Neuron (in vitro differentiated cells): ENCODE results near the gene LENEP.

Experiments
- H2AFZ ChIP-seq: one replicate; pipeline ENCODE4 v1.6.1; 2013; ENCODE audit warnings: low read depth, mild to moderate bottlenecking, inconsistent platforms, low read length, moderate library complexity
- H3K27me3 ChIP-seq: one replicate; pipeline ENCODE4 v1.6.1; 2013; ENCODE audit warnings: low read length; ENCODE audit not compliant: insufficient read depth
- H3K36me3 ChIP-seq: one replicate; pipeline ENCODE4 v1.6.1; 2013; ENCODE audit warnings: low read length; ENCODE audit not compliant: insufficient read depth
- H3K4me1 ChIP-seq: one replicate; pipeline ENCODE4 v1.6.1; 2013; ENCODE audit warnings: low read length; ENCODE audit not compliant: insufficient read depth
- H3K4me3 ChIP-seq: 2 replicates; pipeline ENCODE4 v1.5.1; 2013; ENCODE audit warnings: mild to moderate bottlenecking, low read length, moderate library complexity
- H3K9me3 ChIP-seq: one replicate; pipeline ENCODE4 v1.6.1; 2013; ENCODE audit warnings: low read length

The LENEP gene

DNA sequence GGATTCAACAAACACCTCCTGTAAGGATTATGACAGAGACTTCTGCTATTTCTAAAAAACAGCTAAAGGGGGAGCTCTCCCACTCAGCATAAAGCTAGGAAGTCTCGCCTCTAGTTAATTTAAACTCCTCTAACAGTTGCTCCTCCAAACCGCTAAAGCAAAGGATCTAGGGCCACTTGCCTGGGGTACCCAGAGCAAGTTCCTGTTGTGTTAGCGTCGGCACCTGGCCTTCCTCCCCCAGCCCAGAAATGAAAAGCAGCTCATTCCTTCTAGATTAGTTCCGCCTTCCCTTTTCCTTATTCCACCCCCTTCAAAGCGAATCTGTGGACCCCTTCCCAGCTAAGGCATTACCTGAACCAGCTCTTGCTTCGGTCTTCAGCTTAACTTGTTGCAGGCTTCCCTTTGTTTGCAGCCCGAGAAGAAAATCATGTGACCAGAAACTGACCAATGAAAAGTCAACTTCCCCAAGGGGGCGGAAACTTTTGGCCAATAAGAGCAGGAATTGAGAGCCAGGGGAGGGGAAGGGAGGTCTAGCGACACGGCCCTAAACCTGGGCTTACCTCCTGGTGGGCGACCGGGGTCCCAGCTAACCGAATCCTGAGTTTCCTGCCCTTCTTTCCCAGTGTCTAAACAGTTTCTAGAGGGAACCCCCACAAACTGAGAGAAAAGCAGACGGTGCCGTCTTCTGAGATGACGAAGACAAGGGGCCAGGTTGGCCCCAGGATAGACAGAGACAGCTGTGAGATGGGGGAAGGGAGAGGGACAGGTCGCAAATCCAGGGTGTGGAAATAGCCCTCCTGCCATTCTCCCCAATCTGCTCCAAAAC, 37.5 kb upstream of the LENEP start, which contains the start of gene PBXIP1:
PBXIP1 (minus strand) TSS at position 382 of the 826 bp plus-strand sequence. CDS start 2,378 bp downstream, outside the sequence.
- H2AFZ ChIP-seq = peak within 1 kb of the TSS; percentile 11
- H3K9me3 ChIP-seq = no peaks in the 10 kb centered on the region
- H3K4me1 ChIP-seq = peaks cover 48% of the 10 kb centered on the region
- peak within 1 kb of the TSS; percentile 65 for H3K4me3 ChIP-seq
- peaks cover 23% of the 10 kb centered on the region for H3K36me3 ChIP-seq
- H3K27me3 ChIP-seq = no peaks in the 10 kb centered on the region

DNA sequence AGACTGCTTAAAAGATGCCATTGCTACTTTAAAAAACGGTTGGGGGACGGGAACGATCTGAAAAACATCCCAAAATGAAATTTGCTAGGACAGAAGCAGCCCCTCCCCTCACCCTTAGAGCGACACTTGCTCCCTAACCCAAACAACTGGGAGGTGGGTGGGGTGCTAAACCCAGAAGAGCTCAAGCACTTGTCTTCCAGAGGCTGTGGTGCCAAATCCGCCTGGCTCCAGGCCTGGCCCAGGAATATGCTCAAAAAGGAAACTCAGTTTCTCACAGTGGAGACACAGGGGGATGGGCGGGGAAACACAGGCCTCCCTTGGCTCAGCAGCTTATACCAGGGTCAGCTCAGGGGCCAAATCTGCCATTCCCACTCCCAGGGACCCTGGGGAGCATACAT, 36.8 kb upstream of the LENEP start:
- Histone ChIP-seq H3K4me3 (peak overlapping the region; percentile 65), H3K27me3 (no peaks in the 10 kb centered on the region), H3K4me1 (peaks cover 50% of the 10 kb centered on the region), H3K36me3 (peaks cover 17% of the 10 kb centered on the region), H3K9me3 (no peaks in the 10 kb centered on the region), H2AFZ (no peak overlapping the region)

DNA sequence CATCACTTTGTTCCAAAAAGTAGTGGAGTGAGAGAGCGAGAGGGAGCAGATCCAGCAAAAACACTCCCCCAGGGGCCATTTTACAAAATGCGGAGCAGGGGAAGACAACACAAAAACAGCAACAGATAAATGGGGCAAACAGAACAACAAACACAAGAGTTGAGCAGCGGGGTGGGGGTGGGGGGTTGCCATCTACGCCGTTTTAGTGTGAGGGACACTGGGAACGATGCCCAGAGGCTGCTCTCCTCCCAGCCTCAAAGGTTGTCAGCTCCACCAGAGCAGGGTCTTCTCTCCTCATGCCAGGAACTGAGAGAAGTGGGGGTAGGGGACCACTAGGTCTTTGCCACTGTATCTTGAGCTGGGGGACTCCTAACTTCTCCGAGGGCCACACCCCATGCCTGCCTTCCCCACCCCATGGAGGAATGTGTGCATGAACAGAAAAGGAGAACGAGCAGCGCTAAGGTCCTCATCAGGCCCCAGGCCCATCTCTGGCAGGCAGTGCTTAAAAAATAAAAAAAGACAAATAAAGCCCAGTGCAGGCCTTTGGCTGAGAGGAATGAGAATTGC, 36.2 kb upstream of the LENEP start:
- H3K27me3 ChIP-seq = no peaks in the 10 kb centered on the region
- no peak overlapping the region for H3K4me3 ChIP-seq
- peaks cover 15% of the 10 kb centered on the region for H3K36me3 ChIP-seq
- no peaks in the 10 kb centered on the region for H3K9me3 ChIP-seq
- H2AFZ ChIP-seq = no peak overlapping the region
- peaks cover 52% of the 10 kb centered on the region for H3K4me1 ChIP-seq

DNA sequence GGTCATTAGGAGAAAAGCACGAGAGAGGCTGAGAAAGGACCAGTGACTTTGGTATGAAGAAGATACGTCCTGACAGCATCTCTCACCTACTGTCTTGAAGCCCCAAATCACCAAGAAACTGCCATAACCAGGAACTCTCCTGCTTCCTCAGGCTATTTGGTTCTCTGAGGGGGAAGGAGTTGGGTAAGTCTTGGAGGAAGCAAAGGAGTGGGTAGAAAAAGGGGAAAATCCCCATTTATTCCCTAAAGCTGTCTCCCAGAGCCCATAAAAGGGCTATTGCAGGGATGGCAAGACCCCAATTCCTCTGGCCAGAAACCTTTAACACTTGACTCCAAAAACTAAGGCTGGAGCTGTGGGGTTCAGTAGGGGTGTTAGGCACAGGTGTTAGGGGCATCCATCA, 35.4 kb upstream of the LENEP start:
- H3K4me1 ChIP-seq = peaks cover 59% of the 10 kb centered on the region
- H3K4me3 ChIP-seq = no peak overlapping the region
- H3K27me3 ChIP-seq = no peaks in the 10 kb centered on the region

DNA sequence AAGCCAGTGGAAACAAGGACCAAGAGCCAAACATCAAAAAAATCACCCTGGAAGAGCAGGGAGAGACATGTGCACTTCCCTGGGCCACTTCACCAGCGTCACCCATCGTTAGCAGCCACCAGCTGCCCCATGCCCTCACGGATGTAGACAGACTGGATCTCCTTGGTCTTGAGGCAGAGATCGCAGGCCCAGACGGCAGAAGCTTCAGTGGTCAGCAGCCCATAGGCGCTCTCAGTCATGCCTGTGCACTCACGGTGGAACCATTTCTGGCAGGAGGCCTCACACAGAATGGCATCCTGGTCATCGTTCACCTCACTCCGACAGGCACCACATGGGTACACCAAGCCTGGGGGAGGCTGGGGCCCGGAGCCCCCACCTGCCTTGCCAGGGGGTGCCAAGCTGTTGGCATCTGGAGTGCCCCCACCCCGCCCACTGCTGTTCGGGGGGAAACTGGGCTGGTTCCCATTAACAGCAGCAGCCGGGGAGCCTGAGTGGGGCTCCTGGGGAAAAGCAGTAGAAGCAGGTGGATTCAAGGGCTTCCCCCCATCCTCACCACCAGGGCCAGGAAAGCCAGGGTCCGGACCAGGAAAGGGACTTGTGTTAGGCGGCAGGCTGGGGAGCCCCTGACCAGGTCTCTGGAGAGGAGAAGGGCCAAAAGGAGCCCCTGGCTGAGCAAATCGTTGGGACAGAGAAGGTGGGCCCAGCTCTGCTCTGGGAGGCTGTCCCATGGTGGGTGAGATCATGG, 34.5 kb upstream of the LENEP start:
- H3K27me3 ChIP-seq = no peaks in the 10 kb centered on the region
- H3K9me3 ChIP-seq = no peaks in the 10 kb centered on the region
- H3K4me3 ChIP-seq = no peak overlapping the region
- H2AFZ ChIP-seq = no peak overlapping the region
- peaks cover 24% of the 10 kb centered on the region for H3K36me3 ChIP-seq
- H3K4me1 ChIP-seq = peaks cover 56% of the 10 kb centered on the region

More for the DNA sequence above, 35.4 kb upstream of the LENEP start:
- Histone ChIP-seq H3K36me3 (peaks cover 16% of the 10 kb centered on the region), H2AFZ (no peak overlapping the region), H3K9me3 (no peaks in the 10 kb centered on the region)

- H3K36me3 ChIP-seq = peaks cover 28% of the 10 kb centered on the region
- no peaks in the 10 kb centered on the region for H3K27me3 ChIP-seq
- H3K9me3 ChIP-seq = no peaks in the 10 kb centered on the region
- peaks cover 51% of the 10 kb centered on the region for H3K4me1 ChIP-seq
- H2AFZ ChIP-seq = no peak overlapping the region
- H3K4me3 ChIP-seq = no peak overlapping the region
Measured at GRCh38 chr1:154959426-154959780, 34.0 kb upstream of the LENEP start.

- Histone ChIP-seq H3K4me1 (peaks cover 39% of the 10 kb centered on the region), H3K27me3 (no peaks in the 10 kb centered on the region), H2AFZ (no peak overlapping the region), H3K36me3 (peaks cover 36% of the 10 kb centered on the region), H3K4me3 (peak overlapping the region; percentile 83), H3K9me3 (no peaks in the 10 kb centered on the region)
Measured at GRCh38 chr1:154960446-154961136, 32.8 kb upstream of the LENEP start.

GRCh38 chr1:154961207-154962155, 31.9 kb upstream of the LENEP start, which contains the start of gene PYGO2:
Gene PYGO2, minus strand, starts transcription at chr1:154961782. Its CDS starts 206 bp downstream, at chr1:154961576.
- peak within 1 kb of the TSS; percentile 83 for H3K4me3 ChIP-seq
- peaks cover 45% of the 10 kb centered on the region for H3K36me3 ChIP-seq
- no peaks in the 10 kb centered on the region for H3K9me3 ChIP-seq
- no peaks in the 10 kb centered on the region for H3K27me3 ChIP-seq
- peak within 1 kb of the TSS; percentile 64 for H2AFZ ChIP-seq
- peaks cover 34% of the 10 kb centered on the region for H3K4me1 ChIP-seq

GRCh38 chr1:154962156-154962749, 31.1 kb upstream of the LENEP start:
- Histone ChIP-seq H2AFZ (peak overlapping the region; percentile 64), H3K27me3 (no peaks in the 10 kb centered on the region), H3K36me3 (peaks cover 52% of the 10 kb centered on the region), H3K9me3 (no peaks in the 10 kb centered on the region), H3K4me3 (peak overlapping the region; percentile 83), H3K4me1 (peaks cover 26% of the 10 kb centered on the region)

GRCh38 chr1:154962795-154963330, 30.5 kb upstream of the LENEP start:
- Histone ChIP-seq H3K4me1 (peaks cover 25% of the 10 kb centered on the region), H3K27me3 (no peaks in the 10 kb centered on the region), H3K36me3 (peaks cover 55% of the 10 kb centered on the region), H3K9me3 (no peaks in the 10 kb centered on the region), H2AFZ (no peak overlapping the region), H3K4me3 (peak overlapping the region; percentile 83)

GRCh38 chr1:154963643-154964042, 29.7 kb upstream of the LENEP start:
- Histone ChIP-seq H3K27me3 (no peaks in the 10 kb centered on the region), H3K4me1 (peaks cover 27% of the 10 kb centered on the region), H3K36me3 (peaks cover 55% of the 10 kb centered on the region), H3K4me3 (no peak overlapping the region), H3K9me3 (no peaks in the 10 kb centered on the region), H2AFZ (no peak overlapping the region)
